GM21528 (cell line): Measurements from ENCODE around the gene CD300LD.
"Not testable (repeated sequence)": the region's sequence is repeated elsewhere in the genome, so short reads cannot be mapped to it uniquely, and the experiment has no call there.

Experiments
- ATAC-seq: cut with Tn5 transposase; IDR thresholded peaks from one replicate; pipeline ENCODE4 v1.9.1; 2021; ENCODE audit warnings: mild to moderate bottlenecking, moderate library complexity; ENCODE audit not compliant: unreplicated experiment, low FRiP score

The CD300LD gene

GRCh38 chr17:74573635-74574034 lies 18.4 kb downstream of the CD300LD start:
- not testable (repeated sequence) for ATAC-seq

GRCh38 chr17:74573169-74573568 lies 18.9 kb downstream of the CD300LD start:
- ATAC-seq = no peak

GRCh38 chr17:74571621-74572270 lies 20.3 kb downstream of the CD300LD start:
- ATAC-seq = no peak

GRCh38 chr17:74569020-74570003 lies 22.8 kb downstream of the CD300LD start:
- no peak for ATAC-seq

GRCh38 chr17:74568106-74568873 lies 23.8 kb downstream of the CD300LD start:
- no peak for ATAC-seq

- ATAC-seq = no peak
These were observed 24.7 kb downstream of the CD300LD start, which contains the start of gene CD300H for GRCh38 chr17:74567397-74567796. Gene CD300H (minus strand): TSS chr17:74567509.

- no peak for ATAC-seq
These were observed 25.8 kb downstream of the CD300LD start for GRCh38 chr17:74566132-74566753.

- no peak for ATAC-seq
These were observed 27.0 kb downstream of the CD300LD start for GRCh38 chr17:74565126-74565525.

GRCh38 chr17:74563358-74563757 lies 28.7 kb downstream of the CD300LD start:
- no peak for ATAC-seq

GRCh38 chr17:74561586-74561985 lies 30.5 kb downstream of the CD300LD start:
- no peak for ATAC-seq

- no peak for ATAC-seq
These were observed 33.1 kb downstream of the CD300LD start for GRCh38 chr17:74558882-74559519.

GRCh38 chr17:74558402-74558801 lies 33.7 kb downstream of the CD300LD start:
- not testable (repeated sequence) for ATAC-seq

- no peak for ATAC-seq
These were observed 36.6 kb downstream of the CD300LD start for GRCh38 chr17:74555427-74555940.

- ATAC-seq = no peak
These were observed 37.2 kb downstream of the CD300LD start for GRCh38 chr17:74554909-74555308.

- ATAC-seq = no peak
These were observed 40.0 kb downstream of the CD300LD start for GRCh38 chr17:74552037-74552436.

- no peak for ATAC-seq
These were observed 41.5 kb downstream of the CD300LD start for GRCh38 chr17:74550602-74551001.

- ATAC-seq = no peak
These were observed 42.7 kb downstream of the CD300LD start for GRCh38 chr17:74549343-74549742.

GRCh38 chr17:74547736-74548135 lies 44.3 kb downstream of the CD300LD start:
- no peak for ATAC-seq

GRCh38 chr17:74547264-74547663 lies 44.8 kb downstream of the CD300LD start:
- ATAC-seq = no peak

- no peak for ATAC-seq
These were observed 45.5 kb downstream of the CD300LD start for GRCh38 chr17:74546586-74546985.
